ENCODE results near the gene ZNF581.

DNA sequence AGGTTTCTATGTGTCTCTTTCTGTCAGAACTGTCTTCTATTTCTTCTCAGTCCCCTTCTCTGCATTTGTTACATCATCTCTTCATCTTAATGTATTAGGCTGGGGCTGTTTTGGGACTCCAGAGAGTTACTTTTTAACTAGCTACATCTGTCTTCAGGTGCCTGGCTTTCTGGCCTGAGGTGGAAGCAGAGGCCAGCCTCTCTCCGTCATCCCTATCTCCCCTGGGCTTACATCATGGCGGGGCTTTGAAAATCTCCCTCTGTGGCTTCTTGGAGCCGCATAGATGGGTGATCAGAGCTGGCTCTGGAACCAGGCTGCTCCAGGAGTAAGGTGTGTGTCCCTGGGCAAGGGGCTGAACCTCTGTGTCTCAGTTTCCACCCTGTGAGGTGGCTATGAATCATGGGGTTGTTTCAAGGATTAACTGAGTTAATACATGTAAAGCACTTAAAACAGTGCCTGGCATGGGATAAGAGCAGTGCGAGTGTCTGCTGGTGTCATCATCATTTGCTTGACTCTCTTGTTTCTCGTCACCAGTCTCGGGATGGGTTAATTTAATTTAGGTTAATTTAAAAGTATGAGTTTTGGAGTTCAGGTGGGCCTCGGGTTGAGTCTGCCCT, 33.5 kb downstream of the ZNF581 start:
- TF ChIP-seq EP300 (conservative IDR thresholded peaks at IDR 0.05; ENCODE audit: poor library complexity, severe bottlenecking) (no peak), TAF1 (IDR thresholded peaks at IDR 0.05; ENCODE audit: low read depth) (no peak), EZH2 (IDR thresholded peaks at IDR 0.05; ENCODE audit: borderline replicate concordance, insufficient read depth, low read length, poor library complexity, severe bottlenecking) (no peak), POLR2AphosphoS5 (IDR thresholded peaks at IDR 0.05) (no peak), MXI1 (conservative IDR thresholded peaks at IDR 0.05; ENCODE audit: poor library complexity, severe bottlenecking) (no peak), RAD21 (conservative IDR thresholded peaks at IDR 0.05) (no peak)
- TF ChIP-seq, protein P1, sequence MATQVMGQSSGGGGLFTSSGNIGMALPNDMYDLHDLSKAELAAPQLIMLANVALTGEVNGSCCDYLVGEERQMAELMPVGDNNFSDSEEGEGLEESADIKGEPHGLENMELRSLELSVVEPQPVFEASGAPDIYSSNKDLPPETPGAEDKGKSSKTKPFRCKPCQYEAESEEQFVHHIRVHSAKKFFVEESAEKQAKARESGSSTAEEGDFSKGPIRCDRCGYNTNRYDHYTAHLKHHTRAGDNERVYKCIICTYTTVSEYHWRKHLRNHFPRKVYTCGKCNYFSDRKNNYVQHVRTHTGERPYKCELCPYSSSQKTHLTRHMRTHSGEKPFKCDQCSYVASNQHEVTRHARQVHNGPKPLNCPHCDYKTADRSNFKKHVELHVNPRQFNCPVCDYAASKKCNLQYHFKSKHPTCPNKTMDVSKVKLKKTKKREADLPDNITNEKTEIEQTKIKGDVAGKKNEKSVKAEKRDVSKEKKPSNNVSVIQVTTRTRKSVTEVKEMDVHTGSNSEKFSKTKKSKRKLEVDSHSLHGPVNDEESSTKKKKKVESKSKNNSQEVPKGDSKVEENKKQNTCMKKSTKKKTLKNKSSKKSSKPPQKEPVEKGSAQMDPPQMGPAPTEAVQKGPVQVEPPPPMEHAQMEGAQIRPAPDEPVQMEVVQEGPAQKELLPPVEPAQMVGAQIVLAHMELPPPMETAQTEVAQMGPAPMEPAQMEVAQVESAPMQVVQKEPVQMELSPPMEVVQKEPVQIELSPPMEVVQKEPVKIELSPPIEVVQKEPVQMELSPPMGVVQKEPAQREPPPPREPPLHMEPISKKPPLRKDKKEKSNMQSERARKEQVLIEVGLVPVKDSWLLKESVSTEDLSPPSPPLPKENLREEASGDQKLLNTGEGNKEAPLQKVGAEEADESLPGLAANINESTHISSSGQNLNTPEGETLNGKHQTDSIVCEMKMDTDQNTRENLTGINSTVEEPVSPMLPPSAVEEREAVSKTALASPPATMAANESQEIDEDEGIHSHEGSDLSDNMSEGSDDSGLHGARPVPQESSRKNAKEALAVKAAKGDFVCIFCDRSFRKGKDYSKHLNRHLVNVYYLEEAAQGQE (IDR thresholded peaks at IDR 0.05; ENCODE audit: borderline replicate concordance), result no peak
- TF ChIP-seq, protein P2, sequence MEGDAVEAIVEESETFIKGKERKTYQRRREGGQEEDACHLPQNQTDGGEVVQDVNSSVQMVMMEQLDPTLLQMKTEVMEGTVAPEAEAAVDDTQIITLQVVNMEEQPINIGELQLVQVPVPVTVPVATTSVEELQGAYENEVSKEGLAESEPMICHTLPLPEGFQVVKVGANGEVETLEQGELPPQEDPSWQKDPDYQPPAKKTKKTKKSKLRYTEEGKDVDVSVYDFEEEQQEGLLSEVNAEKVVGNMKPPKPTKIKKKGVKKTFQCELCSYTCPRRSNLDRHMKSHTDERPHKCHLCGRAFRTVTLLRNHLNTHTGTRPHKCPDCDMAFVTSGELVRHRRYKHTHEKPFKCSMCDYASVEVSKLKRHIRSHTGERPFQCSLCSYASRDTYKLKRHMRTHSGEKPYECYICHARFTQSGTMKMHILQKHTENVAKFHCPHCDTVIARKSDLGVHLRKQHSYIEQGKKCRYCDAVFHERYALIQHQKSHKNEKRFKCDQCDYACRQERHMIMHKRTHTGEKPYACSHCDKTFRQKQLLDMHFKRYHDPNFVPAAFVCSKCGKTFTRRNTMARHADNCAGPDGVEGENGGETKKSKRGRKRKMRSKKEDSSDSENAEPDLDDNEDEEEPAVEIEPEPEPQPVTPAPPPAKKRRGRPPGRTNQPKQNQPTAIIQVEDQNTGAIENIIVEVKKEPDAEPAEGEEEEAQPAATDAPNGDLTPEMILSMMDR (IDR thresholded peaks at IDR 0.05; ENCODE audit: poor library complexity, severe bottlenecking), result no peak
